NCI-H1105 (cell line): ENCODE data around the gene TMEM273.
A peak's percentile ranks its signal among the peaks of the same experiment; 100 is the strongest.

Source experiments
- DNase-seq: peaks from one replicate; lab custom pipeline; 2025; lab: John Stamatoyannopoulos, UW

Gene TMEM273, protein sequence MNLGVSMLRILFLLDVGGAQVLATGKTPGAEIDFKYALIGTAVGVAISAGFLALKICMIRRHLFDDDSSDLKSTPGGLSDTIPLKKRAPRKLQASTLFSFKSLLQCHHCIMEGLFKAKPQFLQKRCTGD

DNA sequence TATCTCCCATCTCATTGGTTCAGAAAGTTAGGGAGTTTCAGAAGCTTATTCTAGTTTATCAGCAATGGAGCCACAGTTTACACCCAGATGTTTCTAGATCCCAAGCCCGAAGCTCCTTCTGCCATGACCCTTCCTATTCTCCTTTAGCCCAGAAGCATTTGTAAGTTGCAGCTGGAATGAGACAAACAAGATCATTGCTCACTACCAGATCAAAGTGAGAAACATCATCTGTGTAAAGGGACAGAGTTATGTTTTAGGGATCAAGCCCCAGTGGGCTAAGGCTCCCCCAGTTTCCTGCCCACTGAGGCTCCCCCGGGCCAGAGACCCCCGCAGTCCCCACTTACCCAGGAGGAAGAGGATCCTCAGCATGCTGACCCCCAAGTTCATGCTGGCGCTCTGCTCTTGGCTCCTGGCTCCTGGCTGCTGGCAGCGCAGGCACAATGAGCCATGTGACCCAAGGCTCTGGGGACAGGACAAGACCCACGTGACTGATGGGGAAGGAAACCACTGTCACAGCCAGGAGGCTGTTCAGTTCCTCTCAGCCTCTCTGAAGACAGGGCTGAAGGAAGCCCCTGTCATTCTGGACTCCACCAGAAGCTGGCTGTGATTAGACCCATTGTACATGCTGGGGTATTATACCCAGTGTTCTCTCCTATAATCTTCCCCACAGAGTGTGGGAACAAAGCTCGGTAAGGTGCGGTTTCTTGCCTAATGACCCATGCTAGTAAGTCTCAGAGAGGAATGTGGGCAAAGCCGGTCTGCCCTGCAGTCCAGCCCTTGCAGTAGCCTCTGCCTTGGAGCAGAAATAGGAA, at the start of gene TMEM273:
TSS of gene TMEM273 (minus strand) at position 442 of the 812 bp plus-strand sequence. CDS start at position 387, 55 bp downstream.
- DNase-seq = no peak

DNA sequence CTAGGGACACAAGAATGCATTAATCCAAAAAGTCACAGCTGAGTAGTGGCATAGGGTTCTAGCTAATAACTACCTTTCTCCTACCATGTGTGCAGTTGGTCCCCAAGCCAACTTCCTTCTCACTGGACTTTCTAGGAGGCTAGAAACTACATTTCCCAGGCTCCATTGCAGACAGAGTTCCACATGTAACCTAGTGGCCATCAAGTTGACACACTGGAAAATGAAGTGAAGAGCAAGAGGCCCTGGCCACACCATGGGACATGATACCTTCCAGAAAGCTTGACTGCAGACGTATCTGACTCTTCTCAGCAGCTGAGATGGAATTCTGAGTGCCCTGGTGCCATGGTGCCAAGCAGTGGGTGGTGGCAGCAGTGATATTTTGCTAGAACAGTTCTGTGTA, 49.8 kb upstream of the TMEM273 start:
- DNase-seq = no peak

DNA sequence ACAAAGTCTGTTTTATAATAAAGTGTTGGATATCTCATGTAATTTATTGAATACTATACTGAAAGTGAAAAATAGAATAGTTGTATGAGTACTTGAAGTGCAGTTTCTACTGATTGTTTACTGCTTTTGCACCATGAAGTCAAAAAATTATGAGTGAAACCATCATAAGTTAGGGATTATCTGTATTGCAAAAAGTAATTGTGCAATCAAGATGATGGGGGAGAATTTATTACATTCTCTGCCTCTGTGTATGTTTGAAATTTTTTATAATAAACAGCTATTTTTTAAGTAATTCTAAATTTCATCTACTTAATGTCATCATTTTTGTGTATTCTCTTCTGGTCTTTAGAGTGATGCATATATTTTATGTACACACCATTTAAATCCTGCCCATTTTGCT, 47.2 kb upstream of the TMEM273 start:
- DNase-seq = no peak

DNA sequence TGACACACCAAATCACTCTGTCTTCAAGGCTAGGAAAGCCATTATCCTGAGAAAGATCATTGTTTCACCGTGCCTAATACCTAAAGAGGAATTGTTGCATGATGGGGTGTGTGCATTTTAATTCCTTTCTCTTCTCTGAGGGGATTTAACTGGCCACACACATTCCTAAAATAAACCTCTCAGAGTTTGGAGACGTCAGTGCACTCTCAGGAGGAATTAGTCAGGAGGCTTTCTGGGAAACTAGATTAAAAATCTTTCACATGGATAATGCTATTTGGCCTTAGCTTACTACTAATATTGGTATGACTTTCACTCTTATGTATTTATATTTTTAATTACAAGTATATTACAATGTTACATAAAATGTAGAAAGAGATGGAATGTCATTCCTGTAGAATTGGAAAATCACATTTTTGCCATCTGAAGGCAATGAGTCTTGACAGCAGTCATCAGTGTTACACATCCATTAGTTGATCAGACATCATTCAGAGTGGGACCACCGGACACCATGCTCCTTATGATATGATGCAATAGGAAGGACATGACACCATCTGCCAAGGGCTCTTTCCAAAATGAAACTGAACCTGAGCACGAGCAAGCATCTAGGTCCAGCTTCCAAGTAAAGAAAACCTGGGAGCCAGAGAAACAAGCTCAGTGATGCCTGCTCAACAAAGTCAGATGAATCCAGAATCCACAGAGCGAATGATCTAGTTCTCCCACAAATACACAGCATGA, 43.1 kb upstream of the TMEM273 start:
- no peak for DNase-seq

DNA sequence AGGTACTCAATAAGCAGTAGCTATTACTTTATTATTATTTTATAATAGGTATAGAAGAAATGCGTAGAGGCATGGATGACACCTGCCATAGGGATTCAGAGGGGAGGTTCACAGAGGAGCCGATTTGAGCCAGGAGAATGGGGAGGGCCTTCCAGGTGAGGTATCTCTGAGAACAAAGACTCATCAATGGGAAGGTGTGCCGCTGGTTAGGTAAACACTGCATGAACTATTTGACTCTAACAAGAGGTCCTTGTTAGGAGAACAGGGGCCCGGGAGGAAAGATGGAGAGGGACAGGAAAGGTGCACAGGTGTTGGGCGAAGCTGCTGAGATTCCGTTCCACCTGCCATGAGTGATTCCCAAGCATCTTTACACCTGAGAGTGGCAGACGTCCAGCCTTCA, 41.8 kb upstream of the TMEM273 start:
- peak; percentile 37 for DNase-seq

DNA sequence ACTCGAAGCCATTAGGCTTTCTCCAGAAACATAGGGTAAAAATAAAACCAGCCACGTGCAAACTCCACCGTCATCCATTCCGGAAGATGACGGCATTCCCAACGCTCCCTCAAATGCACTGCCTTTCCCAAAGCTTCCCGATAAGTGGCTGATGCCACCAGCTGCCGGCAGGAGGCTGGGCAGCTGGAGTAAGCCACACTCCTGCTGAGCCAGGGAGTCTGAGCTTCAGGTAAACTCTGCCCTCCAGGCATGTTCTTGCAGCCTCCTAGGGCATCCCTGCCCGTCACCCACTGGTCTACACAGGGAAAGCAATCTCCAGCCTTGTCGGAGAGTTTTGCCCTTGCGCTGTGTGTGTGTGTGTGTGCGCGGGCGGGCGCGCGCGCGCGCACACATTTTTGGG, 40.5 kb upstream of the TMEM273 start:
- no peak for DNase-seq

DNA sequence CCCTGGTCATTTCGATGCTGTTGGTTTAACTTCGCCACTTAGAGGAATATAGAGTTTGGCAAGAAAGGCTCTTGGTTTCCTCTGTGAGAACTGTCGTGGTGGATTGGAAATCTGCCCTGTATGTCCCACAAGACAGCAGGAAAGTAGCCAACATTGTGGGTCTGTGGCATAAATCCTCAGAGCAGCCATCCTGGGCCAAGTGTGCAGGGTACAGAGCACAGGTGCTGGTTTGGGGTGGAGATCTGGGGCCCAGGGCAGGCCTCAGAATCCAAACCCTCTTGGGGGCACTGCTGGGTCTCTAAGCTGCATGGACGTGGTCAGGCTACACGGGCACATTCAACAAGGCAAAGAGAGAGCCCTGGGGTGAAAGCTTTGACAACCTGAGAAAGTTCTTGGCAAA, 39.2 kb upstream of the TMEM273 start:
- DNase-seq = no peak

DNA sequence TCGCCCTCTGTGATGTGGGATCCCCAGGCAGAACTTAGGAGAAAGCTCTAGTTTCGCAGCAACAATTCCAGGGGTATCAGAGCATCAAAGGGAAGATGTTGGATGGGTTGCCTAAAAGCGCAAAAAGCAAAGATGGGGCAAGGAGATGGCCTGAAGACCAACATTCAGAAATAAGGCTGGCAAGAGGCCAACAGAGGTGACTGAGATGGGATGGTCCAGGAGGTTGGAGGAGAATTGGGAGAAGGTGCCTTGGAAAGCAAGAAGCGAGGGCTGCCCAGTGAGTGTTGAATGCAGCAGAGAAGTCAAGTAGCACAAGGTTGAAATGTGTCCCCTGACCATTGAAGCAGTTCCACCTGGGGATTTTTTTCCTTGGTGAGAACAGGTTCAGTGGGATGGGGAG, 38.4 kb upstream of the TMEM273 start:
- no peak for DNase-seq

DNA sequence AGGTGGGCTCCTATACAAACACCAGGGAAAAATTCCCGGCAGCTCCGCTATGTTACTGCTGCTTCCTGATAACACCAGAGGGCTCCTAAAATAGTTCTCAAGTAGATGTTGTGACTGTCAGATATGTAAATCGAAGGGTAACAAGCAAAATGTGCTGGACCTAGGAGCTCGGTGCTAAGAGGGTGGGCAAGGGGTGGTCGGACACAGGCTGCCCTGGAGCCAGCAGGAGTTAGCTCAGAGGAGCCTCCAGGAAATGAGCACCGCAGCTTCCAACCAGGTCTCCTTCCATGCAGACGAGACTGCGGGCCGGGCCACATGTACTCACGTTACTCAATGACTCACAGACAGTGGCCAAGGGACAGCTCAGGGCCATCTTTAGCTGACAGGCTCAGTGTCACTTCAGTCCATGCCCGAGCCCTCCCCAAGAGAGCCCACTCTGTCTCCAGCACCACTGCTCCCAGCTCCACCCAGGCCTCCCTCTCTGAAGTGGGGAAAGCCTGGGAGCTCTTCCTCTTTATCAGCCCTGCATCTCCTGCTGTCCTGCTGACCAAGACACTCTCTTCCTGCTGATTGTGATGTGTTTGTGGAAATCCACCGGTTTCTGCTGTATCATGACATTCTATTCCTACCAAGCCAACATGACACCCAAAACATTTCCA, 37.2 kb upstream of the TMEM273 start:
- no peak for DNase-seq

DNA sequence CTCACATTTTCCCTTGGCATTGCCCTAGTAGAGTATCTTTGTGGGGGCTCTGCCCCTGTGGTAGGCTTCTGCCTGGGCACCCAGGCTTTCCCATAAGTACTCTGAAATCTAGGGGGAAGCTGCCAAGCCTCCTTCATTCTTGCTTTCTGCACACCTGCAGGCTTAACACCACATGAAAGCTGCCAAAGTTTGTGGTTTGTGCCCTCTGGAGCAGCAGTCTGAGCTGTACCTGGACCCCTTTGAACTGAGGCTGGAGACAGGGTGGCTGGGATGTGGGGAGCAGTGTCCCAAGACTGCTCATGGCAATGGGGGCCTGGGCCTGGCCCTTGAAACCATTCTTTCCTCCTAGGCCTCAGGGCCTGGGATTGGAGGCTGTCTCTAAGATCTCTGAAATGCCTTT, 35.0 kb upstream of the TMEM273 start:
- no peak for DNase-seq

DNA sequence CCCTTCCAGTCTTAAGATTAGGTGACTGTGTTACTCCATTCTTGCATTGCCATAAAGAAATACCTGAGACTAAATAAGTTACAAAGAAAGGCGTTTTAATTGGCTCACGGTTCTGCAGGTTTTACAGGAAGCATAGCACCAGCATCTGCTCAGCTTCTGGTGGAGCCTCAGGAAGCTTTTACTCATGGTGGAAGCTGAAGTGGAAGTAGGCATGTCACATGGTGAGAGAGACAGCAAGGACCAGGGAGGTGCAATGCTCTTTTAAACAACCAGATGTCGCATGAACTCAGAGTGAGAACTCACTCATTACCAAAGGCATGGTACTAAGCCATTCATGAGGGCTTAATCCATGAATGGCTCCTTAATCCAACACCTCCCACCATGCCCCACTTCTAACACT, 34.0 kb upstream of the TMEM273 start:
- no peak for DNase-seq

DNA sequence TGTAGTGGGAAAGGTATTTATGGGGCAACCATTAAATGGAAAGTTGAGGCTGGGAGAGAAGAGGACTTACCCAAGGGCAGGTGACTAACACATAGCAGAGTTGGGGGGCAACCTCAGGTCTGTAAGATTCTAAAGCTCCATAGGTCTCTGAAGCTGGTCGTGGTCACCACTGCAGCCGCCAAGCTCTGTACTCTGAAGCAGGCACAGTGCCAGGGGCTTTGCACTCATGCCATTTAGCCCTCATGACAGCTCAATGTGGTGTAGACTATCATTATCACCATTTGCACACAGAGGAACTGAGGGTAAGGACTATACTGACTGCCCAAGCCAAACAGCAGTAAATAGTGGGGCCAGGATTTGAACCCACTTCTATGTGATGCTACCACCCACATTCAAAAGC, 32.5 kb upstream of the TMEM273 start:
- DNase-seq = no peak

DNA sequence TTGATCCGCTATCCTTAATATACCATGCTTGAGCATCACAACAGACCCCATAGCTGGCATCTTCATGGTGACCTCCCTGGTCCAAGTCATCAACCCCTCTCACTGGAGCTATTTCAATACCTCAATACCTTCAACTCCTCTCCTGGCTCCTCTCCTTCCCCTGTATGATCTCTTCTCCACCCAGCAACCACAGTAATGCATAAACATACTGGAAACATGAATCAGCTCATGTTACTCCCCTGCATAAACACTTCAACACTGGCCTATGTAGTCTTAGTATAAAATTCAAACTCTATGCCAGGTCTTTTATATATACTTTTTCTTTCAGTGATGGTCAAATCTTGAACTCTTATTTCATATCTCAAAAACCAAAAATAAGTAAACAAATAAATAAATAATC, 31.8 kb upstream of the TMEM273 start:
- no peak for DNase-seq

DNA sequence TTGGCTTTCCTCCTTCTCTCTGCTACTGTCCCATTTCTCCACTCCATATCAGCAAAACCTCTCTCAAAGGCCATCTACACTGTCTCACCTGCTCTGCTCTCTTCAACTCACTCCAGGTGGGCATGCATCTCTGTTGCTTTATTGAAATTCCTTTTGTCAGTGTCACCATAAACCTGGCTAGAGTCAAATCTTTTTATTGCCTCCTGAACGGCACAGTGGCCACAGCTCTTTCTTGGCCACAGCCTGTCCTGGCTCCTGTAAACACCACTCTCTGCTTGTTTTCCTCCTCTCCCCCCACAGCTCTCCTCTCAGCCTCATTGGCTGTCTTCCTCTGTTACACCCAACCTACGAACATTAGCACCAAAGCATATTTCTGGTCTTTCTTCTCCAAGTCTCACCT, 31.1 kb upstream of the TMEM273 start:
- DNase-seq = no peak

DNA sequence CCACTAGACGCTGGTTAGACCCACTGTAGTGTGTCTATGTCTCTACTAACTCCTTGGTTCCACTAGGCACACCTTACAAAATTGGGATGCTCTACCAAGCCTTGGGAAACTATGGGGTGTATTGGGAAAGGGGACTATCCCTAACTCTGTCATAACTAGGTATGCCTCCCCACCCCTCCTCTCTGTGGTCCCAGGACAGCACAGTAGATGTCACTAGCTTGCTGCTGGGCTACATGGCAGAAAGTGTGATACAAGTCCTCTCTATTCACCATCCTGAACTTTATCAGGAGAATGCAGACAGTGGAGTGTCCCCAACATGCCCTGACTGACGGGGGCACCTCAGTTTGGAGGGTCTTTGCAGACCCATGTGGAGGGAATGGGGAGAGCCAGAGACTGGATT, 30.3 kb upstream of the TMEM273 start:
- DNase-seq = no peak

DNA sequence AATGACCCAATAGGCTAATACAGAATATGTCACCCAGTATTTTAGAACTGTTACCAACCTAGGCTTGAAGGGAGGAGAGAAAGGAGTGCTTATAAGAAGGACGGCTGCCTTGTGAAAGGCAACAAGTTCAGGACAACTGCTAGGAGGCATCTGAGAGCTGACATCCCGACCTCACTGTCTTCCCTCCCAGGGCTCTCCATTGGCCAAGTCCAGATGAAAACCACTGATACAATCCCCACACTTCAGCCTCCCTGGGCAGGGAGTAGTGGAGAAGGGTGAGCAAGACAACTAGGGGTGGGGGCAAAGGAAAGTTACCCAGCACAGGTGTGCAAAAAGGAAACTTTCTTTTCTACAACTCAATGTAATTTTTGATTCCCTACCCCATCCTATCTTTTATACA, 29.5 kb upstream of the TMEM273 start:
- DNase-seq = no peak

DNA sequence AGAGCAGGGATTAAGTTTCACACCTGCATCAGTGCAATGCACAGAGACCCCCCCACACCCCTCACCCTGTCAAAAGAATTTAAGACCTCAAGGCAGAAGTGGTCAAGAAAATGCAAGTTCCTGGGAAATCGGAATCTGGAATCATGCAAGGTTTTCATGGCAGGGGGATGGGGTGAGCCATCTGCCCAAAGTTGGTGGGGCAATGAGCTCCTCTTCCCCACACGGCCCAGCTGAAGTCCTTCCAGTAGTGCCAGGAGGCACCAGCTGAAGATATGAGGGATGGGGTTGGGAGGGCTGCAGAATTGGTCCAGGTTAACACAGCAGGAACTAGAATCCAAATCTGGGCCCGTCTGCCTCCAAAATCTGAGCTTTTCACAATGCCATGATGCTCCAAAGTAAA, 25.0 kb upstream of the TMEM273 start:
- DNase-seq = no peak

DNA sequence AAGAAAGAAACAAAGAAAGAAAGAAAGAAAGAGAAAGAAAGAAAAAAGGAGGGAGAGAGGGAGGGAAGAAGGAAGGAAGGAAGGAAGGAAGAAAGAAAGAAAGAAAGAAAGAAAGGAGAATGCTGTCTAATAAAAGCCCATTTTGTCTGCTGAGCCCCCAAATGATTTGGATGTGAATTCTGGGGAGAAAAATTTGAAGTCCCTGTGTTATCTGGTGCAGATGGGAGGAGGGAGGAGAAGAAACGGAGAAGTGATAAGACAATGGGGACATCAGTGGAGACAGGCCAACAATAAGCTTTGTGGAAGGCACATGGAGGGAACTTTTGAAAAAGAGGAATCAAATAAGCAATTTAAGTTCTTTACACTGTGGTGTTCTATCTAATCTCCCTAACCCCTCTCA, 24.6 kb upstream of the TMEM273 start:
- no peak for DNase-seq

DNA sequence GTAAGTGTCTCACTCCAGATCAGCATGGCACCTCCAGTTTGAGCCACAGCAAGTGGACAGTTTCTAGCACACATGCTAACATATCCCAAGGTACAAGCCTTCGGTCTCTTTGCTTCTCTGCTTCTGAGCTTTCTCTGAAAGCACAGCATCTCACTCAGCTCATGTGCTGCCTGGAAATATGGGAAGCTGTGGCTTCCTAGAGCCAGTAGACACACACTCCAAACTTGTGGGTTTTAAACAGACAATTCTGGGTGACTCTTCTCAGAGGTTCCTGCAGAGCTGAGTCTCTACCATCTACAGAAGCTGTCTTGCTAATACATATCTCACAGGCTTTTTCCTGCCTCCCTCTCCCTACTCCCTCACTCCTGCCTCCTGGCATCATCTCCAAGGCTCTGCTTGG, 23.9 kb upstream of the TMEM273 start:
- DNase-seq = no peak

DNA sequence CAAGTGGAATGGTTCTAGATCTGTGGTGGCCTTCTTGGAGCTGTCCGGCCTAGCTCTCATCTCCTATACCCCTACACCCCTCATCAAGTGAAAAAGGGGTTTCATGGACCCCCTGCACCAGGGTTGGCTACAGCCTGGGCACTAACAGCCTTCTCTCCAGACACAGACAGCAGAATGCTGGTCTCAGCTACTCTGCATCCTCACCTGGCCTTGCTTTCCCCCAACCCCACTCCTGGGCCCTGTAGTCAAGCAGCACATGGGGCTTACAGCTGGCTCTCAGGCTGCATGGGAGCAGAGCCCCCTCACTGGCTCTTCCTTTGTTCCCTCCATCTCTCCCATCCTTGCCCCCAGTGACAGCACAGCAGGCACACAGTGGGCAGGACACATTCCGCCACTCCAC, 20.8 kb upstream of the TMEM273 start:
- DNase-seq = no peak

DNA sequence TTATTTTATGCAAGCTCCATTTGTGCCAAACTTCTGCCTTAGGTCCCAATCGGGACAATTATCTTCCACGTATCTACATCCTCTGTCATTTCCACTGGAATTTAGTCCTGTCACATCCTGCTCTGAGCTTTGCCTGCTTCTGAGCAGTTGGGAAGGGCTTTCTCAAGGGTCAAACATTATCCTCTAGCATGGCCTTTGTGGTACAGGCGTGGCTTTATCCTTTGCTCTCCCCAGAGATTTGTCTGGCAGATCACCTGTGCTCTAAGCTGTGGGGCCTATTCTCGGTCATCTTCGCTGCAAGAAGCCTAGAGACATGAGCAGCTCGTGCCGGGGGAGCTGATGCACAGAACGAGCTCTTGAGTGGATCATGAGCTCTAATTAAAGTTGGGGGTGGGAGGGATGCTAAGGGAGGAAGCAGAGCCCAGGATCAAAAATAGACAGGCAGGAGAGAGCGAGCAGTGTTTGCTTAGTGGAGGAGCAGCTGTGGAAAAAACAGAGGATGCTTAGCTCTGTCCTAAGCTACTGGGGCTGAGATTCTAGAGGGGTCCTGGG, 19.8 kb upstream of the TMEM273 start:
- DNase-seq = no peak

DNA sequence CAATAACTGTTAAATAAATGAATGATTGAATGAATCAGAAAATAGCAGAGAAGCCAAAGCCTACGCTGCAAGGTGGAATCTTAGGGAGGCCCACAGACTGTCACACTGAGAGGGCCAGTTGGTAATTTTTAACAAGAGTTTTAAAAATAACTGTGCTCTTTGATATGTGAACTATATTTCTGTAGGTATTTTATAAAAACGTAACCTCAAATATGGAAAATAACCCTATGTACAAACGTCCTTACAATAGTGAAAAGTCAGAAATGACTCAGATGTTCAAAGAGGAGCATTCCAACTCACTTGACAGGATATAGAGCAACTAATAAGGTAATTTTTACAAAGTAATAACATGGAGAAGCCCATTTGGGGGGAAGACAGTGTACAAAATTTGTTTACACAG, 18.9 kb upstream of the TMEM273 start:
- DNase-seq = no peak

DNA sequence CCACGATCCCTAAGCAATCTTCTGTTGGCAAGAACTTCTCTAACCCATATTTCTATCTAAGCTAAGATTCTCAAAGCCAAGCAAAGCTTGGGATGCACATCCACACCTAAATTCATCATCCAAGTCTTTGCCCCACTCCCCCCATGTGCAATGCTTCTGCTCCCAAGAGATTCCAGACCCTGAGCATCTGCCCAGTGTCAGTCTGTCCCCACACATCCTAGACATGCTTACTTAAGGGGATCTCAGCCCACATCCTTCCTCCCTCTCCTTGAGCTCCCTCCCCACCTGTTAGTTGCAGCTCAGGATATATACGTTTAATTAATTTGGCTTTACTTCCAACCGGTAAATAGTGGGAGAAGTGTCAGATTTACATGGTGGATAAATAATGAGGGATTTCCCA, 17.0 kb upstream of the TMEM273 start:
- no peak for DNase-seq
